HG02610 (cell line): ENCODE results near the gene WASF2.
A peak's percentile ranks its signal among the peaks of the same experiment; 100 is the strongest.

Experiments
- ATAC-seq: cut with Tn5 transposase; IDR thresholded peaks from one replicate; pipeline ENCODE4 v1.9.1; 2021; ENCODE audit warnings: mild to moderate bottlenecking, moderate library complexity; ENCODE audit not compliant: unreplicated experiment

The WASF2 gene

DNA sequence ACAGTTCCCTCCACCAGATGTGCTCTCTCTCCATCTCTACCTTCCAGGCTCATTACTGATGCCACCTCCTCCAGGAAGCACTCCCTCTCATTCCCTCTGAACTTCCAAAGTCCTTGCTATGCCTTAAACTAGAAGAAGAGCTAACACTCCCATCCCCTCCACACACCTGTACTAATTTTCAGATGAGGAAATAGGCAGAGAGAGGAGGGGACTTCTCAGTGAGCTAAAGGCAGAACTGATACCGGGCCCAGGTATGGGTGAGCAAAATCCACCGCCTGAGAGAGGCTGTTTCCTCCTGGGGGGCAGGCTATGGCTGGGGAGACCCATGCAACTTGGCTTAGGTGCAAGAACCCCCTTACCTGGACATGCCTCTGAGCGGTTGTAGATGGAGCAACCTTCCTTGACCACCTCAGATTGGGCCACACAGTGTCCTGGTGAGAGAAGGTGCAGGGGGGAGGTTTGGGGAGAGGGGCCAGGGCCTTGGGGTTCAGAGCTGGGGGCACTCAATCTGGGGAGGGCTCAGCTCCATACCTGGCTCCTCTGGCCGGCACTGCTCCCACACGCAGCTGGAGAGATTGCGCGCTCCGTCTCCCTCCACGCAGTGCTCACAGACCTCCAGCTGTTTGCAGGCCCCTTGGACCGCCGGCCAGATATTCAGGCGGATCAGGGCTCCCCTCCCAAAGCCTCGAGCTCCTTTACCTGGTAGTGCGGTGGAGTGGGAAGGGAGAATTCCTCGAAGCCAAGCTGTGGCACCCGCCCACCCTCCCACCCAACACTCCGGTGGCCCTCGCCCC lies 107.8 kb downstream of the WASF2 start:
- no peak for ATAC-seq

DNA sequence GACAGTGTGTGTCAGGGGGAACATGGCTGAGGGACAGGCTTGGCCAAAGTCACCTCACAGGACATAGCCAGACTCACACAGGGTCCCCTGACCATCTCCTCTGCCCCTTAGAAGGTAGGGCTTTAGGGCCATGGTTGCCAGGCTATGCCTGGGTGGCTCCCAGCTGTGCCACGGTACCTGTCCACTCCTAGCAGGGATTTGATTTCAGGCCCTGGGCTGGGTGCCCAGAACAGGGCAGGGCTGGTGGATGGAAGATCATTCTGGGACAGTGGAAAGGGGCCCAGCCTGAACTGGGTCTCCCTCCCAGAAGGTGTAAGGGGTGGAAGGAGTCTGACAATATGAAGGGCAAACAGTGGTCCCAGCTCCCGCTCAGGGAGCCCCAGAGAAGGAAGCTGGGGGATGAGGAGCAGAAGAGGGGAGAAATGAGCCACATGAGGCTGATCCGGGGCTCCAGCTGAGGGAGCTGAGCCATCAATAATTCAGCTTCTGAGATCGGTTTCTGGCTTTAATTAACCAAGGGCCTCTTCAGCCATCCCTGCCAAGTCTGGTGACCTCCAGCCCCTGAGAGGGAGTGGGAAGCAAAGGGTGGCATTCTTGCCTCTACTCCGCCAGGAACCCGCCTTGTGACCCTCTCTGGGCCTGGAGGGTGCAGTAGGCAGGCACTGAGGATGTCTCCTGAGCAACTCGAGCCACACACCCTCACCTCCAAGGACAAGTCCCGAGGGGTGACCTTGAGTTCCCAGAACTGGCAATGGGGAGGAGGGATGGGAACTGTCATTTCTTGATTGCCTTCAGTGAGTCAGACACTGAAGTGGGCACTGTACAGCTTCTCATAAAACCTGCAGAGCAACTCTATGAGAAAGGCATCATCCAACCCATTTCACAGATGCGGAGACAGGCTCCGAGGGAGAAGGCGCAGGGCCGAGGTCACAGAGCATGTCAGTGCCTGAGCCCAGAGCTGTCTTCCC lies 108.9 kb downstream of the WASF2 start:
- ATAC-seq = no peak

DNA sequence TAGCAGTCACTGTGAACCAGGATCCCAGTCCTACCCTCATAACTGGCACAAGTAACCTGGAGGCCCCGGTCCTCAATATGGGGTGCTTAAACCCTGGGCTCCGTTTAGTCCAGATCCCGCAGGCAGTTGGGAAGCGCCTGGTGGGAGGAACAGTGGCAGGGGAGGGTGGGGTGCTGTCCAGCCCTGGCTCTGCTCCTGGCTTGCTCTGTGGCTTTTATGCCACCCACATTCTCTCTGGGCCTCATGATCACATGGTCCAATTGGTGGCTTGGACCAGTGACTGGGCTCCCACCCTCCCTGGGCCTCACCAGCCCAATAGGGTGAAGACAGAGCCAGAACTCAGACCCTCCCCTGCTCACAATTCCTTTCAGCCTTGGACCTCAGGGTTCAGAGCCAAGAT lies 109.7 kb downstream of the WASF2 start:
- no peak for ATAC-seq

DNA sequence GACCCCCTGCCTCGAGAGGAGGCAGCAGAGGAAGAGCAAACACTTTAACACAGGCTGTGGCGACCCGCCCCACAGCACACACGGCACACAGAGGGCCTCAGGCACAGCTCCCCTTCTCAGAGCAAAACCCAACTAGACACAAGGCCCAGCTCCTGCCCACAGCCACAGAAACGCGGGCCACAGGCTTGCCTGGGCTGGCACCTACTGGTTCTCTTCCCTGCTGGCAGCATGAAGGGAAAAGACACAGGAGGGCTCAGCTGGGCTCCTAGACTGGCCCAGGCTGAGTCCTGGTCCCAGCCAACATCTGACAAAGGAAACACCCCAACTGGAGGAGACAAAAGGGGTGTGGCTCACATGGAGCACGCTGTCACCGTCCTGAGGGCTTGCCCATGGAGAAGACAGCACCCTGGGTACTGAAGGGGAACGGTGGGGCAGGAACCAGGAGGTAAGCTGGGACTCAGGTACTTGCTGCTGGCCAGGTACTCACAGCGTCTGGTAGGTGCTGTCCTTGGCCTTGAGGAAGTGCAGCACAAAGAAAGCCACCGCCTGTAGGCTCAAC lies 110.3 kb downstream of the WASF2 start:
- ATAC-seq = no peak

DNA sequence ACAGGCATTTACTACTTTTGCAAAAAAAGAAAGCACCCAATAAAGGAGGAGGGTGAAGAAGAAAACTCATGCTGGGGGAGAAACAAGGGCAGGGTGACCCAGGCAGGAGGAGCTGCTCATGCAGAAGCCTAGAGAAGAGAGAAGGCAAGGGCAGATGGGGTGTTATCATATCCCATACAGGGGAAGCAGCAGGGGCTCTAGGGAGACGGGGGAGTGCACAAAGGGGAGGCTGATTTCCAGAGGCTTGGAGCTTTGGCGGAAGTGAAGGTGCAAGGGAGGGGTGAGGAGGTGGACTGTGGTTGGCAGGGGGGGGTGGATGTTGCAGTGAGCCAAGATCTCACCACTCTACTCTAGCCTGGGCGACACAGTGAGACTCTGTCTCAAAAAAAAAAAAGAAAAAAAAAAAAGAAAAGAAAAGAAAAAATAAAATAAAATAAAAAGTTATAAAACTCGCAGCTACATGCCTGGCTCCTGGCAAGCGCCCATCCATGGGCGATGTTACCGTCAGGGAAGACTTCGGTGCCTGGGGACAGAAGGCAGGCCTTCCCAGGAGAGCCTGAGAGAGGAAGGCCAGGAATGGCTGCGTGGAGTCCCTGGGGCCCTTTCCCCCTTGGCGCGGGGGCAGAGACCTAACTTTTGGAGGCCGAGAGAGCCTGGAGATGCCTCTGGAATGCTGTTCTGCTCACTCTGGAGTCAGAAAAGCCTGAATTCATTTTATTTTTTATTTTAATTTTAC lies 112.0 kb downstream of the WASF2 start:
- ATAC-seq = no peak

DNA sequence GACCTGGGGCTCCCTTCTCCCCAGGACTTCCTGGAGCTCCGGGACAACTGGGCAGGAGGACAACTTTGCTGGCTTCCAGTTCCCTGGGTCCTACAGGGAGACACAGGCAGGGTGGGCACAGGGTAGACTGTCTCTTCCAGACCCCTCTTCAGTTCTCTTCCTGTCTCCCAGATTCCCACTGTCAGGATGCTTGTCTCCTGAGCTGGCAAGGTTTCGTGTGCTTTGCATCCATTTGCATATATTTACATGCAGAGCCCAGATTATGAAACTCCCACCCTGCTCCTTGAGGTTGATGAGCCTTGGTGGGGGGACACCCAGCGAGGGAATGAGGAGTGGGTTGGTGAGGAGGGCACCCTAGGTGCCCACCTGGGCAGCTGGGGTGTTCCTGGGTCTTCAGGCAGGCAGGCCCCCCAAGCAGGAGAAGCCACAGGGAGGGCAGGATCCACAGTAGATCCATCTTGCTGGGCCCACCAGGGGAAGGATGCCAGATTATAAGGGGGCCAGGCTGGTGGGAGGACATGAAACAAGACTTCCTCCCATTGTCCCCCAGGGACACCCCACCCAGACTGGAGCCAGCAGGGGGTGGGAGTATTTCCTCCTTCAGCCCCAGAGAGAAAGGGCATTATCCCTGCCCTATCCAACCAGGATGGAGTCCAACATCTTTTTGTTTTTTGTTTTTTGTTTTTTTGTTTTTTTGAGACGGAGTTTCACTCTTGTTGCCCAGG lies 115.4 kb downstream of the WASF2 start, which contains the start of gene FCN3:
Gene FCN3, minus strand, starts transcription at position 463 of the 725 bp plus-strand sequence. Its CDS starts 6 bp downstream, at position 457.
- no peak for ATAC-seq

DNA sequence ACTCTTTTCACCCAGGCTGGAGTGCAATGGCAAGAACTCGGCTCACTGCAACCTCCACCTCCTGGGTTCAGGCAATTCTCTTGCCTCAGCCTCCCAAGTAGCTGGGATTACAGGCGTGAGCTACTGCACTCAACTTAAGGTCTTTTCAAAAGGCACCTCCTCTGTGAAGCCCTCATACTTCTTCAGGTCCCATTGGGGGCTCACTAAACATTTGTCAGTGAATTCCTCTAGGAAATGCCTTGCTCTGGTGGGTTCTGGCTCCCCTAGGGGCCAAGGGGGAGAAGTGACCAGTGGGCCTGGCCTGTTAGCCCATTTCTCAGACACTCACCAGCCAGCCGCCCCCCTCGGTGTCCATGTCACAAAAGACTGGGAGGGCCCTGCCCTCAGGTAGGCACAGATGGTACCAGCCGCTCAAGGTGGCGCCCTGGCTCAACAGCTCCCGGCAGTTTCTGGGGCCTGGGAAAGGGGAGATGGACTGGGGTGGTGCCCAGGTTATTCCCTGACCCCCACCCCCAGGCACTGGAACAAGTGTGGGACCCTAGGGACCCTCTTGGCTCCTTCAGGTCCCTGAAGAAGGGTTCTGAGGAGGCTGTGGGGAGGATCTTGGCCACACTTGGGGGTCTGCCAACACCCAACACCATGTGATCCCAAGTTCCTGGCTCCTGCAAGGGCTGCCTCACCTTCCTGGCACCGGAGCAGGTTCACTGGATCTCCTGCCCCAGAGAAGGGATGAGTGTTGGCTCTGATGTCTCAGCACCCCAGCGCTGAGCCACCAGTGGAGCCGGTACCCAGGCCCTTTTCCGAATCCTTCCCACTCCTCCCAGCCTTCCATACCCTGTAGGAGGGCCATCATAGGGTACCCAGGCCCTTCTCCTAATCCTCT lies 116.9 kb downstream of the WASF2 start:
- no peak for ATAC-seq

DNA sequence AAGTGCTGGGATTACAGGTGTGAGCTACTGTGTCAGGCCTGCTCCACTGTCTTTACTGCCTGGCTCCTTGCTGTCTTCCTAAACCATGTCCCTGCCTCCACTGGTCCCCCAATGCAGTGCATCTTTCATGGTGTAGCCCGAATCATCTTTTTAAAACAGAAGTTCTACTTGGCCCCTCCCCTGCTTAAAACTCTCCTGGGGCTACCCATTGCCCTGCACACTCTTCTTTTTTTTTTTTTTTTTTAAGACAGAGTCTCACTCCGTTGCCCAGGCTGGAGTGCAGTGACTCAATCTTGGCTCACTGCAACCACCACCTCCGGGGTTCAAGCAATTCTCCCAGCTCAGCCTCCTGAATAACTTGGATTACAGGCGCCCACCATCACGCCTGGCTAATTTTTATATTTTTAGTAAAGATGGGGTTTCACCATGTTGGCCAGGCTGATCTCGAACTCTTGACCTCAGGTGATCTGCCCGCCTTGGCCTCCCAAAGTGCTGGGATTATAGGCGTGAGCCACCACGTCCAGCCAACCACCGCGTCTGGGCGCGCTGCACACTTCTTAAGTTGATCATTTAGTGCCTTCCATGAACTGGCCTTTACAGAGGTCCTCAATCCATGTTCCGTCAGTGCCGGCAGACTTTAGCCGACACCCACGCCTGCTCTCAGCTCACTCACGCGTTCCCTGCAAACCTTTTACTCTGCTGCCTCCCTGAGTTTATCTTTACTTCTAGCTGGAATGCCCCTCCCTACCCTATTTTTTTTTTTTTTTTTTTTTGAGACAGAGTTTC lies 117.8 kb downstream of the WASF2 start:
- no peak for ATAC-seq

DNA sequence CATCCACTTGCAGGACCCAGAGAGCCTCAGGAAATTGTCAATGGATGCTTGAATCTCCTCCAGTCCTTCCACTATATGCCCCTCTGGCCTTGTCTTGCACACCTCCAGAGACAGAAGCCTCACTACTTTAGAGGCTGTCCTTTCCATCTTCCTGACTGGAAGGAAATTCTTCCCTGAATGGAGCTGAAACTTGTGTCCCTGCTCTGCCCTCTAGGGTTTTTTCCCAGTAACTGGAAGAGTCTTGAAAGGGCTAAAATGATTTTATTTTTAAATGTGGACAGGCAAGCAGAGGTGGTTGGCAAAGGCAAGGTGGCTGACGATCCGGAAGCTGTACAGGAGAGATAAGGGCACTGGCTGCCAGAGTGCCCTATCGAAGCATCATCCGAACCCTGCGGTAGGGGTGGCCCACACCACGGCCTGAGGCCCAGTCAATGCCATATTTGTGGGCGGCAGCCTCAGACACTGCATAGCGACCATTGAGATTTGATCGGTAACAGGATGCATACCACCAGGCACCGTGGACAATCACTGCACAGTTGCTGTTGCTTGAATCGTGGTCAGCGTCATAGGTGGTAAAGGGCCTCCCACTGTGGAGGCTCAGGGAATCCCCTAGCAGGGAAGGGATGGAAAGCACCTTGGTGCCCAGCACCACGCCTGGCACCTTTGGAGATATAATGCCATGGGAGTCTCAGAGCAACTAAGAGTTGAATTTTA lies 120.9 kb downstream of the WASF2 start:
- ATAC-seq = no peak

DNA sequence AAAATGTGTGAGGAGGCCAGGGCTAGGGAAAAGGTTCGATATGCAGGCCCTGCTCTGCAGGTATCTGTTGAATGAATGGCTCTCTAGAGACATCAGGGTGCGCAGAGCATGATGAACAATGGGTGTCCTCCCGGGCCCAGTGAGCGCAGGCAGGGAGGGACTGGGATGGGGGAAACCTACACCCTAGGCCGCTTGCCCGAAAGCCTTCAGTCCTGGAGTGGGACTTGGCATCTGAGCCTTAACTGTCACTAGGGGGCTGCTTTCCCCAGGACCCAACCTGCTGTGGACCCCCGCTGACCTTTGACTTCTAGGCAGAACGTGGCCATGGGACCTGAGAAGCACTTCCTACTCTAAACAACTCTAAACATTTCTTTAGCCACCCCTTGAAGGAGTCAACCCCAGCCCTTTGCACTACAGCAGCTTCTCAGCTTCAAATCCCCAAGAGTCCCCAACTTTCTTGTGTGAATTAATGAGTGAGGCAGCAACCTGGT lies 122.8 kb downstream of the WASF2 start:
- no peak for ATAC-seq

DNA sequence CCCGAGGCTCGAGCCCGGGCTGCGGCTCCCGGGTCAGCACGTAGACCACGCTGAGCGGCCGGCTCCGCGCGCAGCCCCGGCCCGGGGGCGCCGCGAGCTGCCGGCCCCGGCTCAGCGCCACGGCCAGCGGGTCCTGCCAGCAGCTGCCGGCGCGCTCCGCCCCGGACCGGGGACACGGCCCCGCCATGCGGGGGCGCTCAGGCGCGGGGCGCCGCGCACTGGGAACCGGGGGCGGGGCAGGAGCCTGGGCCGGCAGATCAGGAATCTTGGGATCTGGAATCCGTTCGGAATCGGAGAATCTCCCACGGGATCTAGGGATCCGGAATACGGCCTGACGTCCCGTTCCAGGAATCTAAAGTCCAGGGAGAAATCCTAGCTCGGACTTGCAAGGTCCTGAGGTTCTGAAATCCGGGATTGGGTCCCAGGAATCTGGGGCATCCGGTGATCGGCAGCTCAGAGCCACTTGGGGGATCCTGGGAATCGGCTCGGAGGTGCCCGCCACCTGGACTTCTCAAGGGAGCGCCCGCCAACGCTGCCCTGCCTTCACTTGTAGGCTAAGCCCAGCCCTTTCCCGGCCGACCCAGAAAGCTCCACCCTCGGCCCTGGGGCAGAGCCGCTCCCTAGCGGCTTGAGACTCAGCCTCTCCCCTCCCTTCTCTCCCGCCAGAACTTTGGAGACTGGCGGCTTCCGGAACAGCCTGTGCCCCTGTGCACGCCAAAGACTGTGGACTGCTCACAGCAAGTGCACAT lies 123.4 kb downstream of the WASF2 start, which contains the start of gene MAP3K6:
Gene MAP3K6, minus strand, starts transcription at position 551 of the 749 bp plus-strand sequence. Its CDS starts 364 bp downstream, at position 187.
- ATAC-seq = no peak

DNA sequence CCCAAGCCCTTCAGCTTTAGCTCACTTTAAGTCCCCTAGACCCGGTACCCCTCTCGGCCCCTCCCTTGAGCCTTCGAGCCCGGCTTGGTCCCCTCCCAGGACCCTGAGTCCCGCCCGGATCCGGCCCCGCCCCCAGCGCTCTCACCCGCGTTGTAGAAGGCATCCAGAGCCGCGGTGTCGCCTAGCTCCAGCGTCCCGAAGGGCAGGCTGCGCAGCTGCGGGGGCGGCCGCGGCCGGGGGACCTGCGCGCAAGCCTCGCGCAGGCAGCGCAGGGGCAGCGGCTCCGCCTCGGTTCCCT lies 123.9 kb downstream of the WASF2 start:
- no peak for ATAC-seq

DNA sequence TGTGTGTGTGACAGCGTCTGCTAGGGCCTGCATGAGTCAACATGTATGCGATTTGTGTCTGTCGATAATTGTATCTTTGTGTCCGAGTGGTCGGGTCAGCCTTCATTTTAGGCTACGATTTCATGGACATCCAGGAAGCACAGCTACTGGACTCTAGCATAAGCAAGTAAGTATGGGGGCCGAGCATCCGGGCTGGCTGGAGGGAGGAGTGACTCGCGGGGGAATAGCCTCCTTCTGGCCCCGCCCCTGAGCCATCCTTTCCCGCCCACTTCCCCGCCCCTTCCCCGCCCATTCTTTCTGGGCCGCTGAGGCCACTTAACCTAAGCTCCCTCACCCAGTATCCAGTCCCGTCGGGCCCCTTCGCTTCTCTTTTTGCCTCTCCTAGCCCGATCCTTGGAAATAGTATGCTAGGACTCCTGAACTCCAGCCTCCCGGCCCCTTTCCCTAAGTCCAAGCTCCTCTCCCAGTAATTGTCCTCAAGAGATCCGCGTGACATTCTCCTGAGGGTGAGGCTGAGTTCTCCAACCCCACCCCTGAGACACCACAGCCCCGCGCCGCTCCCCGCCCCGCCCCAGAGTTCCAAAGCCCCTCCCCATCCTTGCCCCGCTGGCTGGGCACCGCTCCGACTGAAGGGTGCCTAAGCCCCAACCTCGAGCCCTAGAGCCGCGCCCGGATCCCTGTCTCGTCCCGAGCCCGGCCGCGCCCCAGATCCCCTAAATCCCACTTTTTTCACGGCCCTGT lies 124.4 kb downstream of the WASF2 start:
- peak; percentile 40 for ATAC-seq

DNA sequence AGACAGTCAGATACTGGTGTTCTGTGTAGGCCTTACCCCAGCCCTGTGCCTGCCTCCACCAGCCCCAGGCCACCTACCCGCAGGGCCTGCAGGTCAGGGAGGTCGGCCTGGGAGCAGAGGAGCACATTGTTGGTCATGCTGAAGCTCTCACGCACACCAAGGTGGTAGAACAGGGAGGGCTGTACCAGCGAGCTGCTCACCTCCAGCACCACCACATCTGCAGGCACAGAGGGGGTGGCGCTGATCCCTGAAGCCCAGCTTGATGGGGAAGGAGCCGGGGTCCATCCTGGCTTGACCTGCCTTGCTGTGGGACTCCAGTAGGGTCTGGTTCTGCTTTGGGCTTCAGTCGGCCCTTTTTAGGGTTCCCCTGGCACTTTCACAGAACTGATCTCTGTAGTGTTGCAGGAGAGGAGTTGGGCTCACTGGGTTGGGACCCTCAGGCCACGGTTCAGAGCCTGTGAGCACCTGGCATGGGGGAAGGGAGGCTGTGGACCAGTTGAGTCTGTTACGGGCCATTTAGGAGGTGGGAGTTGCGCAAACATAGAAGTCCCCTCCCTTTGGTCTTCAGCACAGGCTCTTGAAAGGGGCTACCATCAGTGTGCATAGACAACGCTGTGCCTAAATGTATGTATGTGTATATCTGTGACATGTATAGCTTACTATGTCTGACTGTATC lies 125.1 kb downstream of the WASF2 start:
- no peak for ATAC-seq
